ENCODE data around the gene GLMN.

- no peak for TF ChIP-seq EZH2 (IDR thresholded peaks at IDR 0.05; ENCODE audit: insufficient read depth, poor library complexity, severe bottlenecking)
- no peak for TF ChIP-seq EZH2phosphoT487 (IDR thresholded peaks at IDR 0.05; ENCODE audit: insufficient read depth, low read depth)
Measured at GRCh38 chr1:92240034-92240433, 58.8 kb downstream of the GLMN start.
